Measurements from ENCODE around the gene MRPL20. TPM values are rescaled to one million over a fixed set of nuclear protein-coding genes. Genes with fewer than 3 reads are reported as not detected.

The MRPL20 gene
- total and polyA plus RNA-seq, 9 of the 15 experiments (the other 6 are each of a cell fraction or from before 2014, with no cell fraction given): 180 to 671 (median 229) TPM

- TF ChIP-seq, protein P1, sequence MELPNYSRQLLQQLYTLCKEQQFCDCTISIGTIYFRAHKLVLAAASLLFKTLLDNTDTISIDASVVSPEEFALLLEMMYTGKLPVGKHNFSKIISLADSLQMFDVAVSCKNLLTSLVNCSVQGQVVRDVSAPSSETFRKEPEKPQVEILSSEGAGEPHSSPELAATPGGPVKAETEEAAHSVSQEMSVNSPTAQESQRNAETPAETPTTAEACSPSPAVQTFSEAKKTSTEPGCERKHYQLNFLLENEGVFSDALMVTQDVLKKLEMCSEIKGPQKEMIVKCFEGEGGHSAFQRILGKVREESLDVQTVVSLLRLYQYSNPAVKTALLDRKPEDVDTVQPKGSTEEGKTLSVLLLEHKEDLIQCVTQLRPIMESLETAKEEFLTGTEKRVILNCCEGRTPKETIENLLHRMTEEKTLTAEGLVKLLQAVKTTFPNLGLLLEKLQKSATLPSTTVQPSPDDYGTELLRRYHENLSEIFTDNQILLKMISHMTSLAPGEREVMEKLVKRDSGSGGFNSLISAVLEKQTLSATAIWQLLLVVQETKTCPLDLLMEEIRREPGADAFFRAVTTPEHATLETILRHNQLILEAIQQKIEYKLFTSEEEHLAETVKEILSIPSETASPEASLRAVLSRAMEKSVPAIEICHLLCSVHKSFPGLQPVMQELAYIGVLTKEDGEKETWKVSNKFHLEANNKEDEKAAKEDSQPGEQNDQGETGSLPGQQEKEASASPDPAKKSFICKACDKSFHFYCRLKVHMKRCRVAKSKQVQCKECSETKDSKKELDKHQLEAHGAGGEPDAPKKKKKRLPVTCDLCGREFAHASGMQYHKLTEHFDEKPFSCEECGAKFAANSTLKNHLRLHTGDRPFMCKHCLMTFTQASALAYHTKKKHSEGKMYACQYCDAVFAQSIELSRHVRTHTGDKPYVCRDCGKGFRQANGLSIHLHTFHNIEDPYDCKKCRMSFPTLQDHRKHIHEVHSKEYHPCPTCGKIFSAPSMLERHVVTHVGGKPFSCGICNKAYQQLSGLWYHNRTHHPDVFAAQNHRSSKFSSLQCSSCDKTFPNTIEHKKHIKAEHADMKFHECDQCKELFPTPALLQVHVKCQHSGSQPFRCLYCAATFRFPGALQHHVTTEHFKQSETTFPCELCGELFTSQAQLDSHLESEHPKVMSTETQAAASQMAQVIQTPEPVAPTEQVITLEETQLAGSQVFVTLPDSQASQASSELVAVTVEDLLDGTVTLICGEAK (IDR thresholded peaks at IDR 0.05): no peak
- TF ChIP-seq, protein P1 (CRISPR knock-in tag; IDR thresholded peaks at IDR 0.05): peak; percentile 36; the same call in 1 of the 2 replicates
- peak; percentile 79 for TF ChIP-seq POLR2A (conservative IDR thresholded peaks at IDR 0.05)
- TF ChIP-seq, protein P2, sequence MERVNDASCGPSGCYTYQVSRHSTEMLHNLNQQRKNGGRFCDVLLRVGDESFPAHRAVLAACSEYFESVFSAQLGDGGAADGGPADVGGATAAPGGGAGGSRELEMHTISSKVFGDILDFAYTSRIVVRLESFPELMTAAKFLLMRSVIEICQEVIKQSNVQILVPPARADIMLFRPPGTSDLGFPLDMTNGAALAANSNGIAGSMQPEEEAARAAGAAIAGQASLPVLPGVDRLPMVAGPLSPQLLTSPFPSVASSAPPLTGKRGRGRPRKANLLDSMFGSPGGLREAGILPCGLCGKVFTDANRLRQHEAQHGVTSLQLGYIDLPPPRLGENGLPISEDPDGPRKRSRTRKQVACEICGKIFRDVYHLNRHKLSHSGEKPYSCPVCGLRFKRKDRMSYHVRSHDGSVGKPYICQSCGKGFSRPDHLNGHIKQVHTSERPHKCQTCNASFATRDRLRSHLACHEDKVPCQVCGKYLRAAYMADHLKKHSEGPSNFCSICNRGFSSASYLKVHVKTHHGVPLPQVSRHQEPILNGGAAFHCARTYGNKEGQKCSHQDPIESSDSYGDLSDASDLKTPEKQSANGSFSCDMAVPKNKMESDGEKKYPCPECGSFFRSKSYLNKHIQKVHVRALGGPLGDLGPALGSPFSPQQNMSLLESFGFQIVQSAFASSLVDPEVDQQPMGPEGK (CRISPR knock-in tag; IDR thresholded peaks at IDR 0.05; ENCODE audit: borderline replicate concordance): peak; percentile 26
These were observed 7.1 kb downstream of the MRPL20 start (continued) for GRCh38 chr1:1399872-1400575.
